ENCODE measurements around the gene SELL.

- TF ChIP-seq POLR2A (IDR thresholded peaks at IDR 0.05; ENCODE audit: low read depth, low read length) (no peak), CEBPB (IDR thresholded peaks at IDR 0.05; ENCODE audit: low read depth, low read length) (no peak), NFE2L2 (IDR thresholded peaks at IDR 0.05; ENCODE audit: low read depth, low read length) (no peak), BHLHE40 (IDR thresholded peaks at IDR 0.05; ENCODE audit: low read depth, low read length) (no peak), RAD21 (IDR thresholded peaks at IDR 0.05; ENCODE audit: low read length) (no peak), CHD1 (IDR thresholded peaks at IDR 0.05; ENCODE audit: low read depth, low read length) (no peak), MAFK (IDR thresholded peaks at IDR 0.05; ENCODE audit: low read depth, low read length) (no peak), MXI1 (IDR thresholded peaks at IDR 0.05; ENCODE audit: borderline replicate concordance, low read depth, low read length) (no peak), FOS (IDR thresholded peaks at IDR 0.05; ENCODE audit: low read depth, low read length) (no peak), RCOR1 (IDR thresholded peaks at IDR 0.05; ENCODE audit: insufficient replicate concordance, low read length) (no peak), SMC3 (IDR thresholded peaks at IDR 0.05; ENCODE audit: low read depth, low read length) (no peak)
- TF ChIP-seq, protein P1, sequence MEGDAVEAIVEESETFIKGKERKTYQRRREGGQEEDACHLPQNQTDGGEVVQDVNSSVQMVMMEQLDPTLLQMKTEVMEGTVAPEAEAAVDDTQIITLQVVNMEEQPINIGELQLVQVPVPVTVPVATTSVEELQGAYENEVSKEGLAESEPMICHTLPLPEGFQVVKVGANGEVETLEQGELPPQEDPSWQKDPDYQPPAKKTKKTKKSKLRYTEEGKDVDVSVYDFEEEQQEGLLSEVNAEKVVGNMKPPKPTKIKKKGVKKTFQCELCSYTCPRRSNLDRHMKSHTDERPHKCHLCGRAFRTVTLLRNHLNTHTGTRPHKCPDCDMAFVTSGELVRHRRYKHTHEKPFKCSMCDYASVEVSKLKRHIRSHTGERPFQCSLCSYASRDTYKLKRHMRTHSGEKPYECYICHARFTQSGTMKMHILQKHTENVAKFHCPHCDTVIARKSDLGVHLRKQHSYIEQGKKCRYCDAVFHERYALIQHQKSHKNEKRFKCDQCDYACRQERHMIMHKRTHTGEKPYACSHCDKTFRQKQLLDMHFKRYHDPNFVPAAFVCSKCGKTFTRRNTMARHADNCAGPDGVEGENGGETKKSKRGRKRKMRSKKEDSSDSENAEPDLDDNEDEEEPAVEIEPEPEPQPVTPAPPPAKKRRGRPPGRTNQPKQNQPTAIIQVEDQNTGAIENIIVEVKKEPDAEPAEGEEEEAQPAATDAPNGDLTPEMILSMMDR (conservative IDR thresholded peaks at IDR 0.05; ENCODE audit: low read depth, low read length) = no peak
- TF ChIP-seq, protein P2, sequence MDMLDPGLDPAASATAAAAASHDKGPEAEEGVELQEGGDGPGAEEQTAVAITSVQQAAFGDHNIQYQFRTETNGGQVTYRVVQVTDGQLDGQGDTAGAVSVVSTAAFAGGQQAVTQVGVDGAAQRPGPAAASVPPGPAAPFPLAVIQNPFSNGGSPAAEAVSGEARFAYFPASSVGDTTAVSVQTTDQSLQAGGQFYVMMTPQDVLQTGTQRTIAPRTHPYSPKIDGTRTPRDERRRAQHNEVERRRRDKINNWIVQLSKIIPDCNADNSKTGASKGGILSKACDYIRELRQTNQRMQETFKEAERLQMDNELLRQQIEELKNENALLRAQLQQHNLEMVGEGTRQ (IDR thresholded peaks at IDR 0.05; ENCODE audit: low read depth, low read length) = no peak
- TF ChIP-seq, protein P3, sequence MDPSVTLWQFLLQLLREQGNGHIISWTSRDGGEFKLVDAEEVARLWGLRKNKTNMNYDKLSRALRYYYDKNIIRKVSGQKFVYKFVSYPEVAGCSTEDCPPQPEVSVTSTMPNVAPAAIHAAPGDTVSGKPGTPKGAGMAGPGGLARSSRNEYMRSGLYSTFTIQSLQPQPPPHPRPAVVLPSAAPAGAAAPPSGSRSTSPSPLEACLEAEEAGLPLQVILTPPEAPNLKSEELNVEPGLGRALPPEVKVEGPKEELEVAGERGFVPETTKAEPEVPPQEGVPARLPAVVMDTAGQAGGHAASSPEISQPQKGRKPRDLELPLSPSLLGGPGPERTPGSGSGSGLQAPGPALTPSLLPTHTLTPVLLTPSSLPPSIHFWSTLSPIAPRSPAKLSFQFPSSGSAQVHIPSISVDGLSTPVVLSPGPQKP (IDR thresholded peaks at IDR 0.05; ENCODE audit: borderline replicate concordance, low read depth, low read length) = no peak
Observed at GRCh38 chr1:169682071-169682470, 29.3 kb downstream of the SELL start.

Data from IMR-90 (cell line).